NCI-H510A treated with DMSO at 0.1 percent for 48 hours (cell line): Measurements from ENCODE around the gene TNFRSF14.

Source experiments
- DNase-seq: peaks from one replicate; lab custom pipeline; 2025; lab: John Stamatoyannopoulos, UW

Gene TNFRSF14

GRCh38 chr1:2556277-2556677, at the start of gene TNFRSF14:
TSS of gene TNFRSF14 (plus strand) at chr1:2556371. CDS start at chr1:2556665, 294 bp downstream.
- no peak for DNase-seq

DNA sequence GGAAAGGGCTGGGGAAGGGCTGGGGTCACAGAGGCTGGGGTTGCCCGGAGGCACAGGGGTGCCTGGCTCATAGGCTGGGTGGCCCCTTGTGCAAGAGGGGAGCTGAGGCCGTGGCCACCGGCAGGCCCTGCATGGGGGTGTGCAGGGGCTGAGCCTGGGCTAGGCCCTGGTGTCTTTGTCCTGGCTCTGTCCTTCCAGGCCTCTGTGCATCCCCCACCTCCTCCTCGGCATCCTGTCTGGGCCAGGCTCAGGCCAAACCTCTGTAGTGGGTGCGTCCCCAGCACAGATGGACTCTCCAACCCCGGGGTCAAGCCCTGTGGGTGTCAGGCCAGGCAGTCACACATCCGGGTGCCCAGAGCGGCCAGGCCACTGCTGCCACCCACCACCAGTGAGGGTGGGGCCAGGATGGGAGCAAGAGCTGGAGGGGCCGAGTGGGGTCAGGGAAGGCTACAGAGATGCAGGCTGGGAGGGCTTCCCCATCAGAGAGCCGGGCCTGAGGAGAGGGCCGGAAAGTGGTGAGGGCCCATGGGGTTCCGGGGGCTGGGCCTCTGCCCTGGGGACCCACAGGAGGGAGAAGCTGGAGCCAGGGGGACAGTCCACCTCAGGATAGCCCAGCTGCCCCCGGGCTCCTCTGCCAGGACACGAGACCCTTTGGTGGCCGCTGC, 49.1 kb upstream of the TNFRSF14 start:
- no peak for DNase-seq

DNA sequence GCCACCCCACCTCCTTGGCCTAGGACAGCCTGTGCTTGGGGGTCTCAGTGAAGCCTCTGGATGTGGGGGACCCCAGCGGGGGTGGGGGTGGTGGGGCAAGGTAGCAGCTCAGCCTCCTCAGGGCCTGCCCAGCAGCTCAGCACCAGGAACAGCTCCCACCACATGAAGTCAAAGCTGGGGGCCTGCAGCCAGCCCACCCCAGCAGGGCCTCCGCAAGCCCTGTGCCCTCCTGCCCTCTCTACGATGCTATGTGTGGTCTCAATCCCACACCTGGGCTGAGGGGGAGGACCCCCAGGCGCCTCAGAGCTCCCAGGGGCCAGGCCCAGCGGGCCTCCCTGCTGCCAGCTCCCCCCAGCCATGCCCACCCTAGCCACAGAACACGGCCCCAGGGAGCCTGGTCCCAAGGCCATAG, 48.4 kb upstream of the TNFRSF14 start:
- DNase-seq = no peak

GRCh38 chr1:2508180-2508579, 48.0 kb upstream of the TNFRSF14 start:
- no peak for DNase-seq

DNA sequence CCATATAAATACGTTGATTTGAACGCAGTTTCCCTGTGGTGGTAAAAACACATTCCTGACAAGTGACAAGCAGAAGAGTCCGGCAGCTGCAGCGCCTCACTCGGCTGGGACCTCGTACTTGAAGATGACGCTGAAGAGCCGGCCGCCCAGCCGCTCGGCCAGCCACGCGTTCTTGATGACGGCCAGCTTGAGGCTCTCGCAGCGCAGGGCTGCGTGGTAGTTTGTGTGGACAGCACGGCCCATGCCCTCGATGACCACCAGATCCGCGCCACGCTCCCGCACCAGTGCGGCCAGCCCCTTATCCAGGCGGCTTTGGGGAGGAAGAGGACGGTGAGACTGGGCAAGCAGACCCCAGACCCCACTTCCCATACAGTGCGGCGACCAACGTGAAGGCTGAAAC, 47.4 kb upstream of the TNFRSF14 start:
- no peak for DNase-seq

GRCh38 chr1:2509589-2509988, 46.6 kb upstream of the TNFRSF14 start:
- no peak for DNase-seq

- DNase-seq = no peak
These were observed 45.6 kb upstream of the TNFRSF14 start for GRCh38 chr1:2510366-2511155.

GRCh38 chr1:2512862-2513421, 43.2 kb upstream of the TNFRSF14 start:
- DNase-seq = no peak

DNA sequence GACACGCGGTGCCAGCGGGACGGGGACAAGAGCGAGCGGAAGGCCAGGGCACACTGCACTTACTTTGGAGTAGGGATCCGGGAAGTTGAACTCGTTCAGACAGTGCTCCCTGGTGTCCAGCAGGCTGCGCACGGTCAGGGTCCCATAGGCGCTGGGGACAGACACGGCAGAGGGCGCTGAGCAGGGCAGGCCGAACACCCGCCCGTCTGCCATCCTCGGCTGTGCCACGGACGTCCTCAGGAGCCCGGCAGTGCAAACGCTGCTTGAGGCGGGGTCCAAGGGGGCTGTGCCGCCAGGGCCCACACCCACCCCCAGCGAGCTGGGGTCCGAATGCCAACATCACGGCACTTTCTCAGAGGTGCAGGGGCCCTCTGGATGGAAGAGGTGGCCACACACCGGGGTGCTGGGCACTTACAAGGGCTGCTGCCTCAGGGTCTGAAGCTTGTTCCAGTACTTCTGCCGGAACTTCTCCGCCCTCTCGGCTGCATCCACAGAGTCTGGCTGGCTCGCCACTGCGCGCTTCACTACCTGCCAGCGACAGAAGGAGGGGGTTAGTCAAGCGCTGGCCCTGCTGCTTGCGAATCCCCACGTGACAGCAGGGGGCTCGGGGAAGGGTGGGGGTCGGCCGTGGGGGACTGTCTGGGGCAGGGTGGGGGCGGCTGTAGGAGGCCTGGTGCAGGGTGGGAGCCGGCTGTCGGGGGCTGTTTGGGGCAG, 42.1 kb upstream of the TNFRSF14 start:
- DNase-seq = no peak

DNA sequence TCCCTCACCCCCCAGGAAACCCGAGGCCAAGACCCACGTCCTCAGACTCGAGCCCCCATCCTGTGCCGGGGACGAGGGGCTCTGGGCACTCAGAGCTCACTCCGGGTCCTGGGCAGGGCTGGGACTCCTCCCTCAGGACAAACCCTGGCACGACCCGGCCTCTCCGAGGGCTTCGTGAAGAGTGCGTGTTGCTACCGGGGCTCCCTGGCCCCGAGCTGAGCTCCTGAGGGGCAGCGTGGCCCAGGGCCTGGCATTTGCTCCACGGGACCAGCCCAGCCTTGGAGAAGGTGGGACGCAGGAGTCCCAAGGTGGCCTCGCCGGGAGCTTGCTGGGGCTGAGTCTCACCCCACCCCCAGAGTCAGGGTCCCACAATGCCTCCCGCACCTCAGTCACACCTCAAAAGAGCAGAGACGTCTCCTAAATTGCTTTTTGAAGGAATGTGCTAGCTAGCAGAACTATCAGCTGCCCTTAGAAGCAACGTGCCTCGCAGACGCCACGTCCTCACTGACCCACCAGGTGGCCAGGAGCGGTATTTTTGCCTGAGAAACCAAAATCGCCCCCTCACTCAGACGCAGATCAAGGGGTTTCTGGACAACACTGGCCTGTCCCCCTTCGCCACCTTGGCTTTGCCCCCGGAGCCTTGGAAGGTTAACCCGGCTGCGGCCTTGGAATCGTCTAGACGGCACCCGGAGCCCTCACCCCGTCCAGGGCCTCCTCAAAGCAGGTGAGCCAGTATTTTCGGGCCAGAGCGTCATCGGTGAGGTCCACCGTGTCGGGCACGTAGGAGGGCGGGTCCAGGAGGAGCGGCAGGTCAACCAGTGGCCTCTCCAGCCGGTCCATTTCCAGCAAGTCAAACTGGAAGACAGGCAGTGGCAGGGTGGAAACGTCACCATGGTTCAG, 41.1 kb upstream of the TNFRSF14 start:
- DNase-seq = no peak

- no peak for DNase-seq
These were observed 40.4 kb upstream of the TNFRSF14 start for GRCh38 chr1:2515763-2516080.

GRCh38 chr1:2516124-2516523, 40.0 kb upstream of the TNFRSF14 start:
- DNase-seq = no peak

DNA sequence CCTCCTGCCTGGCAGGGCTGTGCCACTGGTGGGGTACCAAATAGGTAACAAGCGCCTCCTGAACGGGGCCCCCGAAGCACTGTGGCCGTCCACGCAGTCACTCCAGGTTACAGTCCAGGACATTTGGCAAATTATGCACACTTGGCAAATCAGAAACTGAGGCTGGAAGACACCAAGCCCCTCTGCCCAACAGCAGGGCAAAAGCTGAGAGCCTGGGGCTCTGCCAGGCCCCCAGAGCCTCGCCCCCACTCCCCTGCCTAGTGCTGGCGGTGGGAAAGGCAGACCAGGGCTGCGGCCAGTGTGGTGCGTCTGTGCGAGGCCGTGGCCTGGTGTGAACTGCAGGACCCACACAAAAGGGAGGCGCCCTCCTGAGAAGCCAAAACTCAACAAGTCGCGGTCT, 39.2 kb upstream of the TNFRSF14 start:
- no peak for DNase-seq

- no peak for DNase-seq
These were observed 38.2 kb upstream of the TNFRSF14 start for GRCh38 chr1:2517966-2518365.

DNA sequence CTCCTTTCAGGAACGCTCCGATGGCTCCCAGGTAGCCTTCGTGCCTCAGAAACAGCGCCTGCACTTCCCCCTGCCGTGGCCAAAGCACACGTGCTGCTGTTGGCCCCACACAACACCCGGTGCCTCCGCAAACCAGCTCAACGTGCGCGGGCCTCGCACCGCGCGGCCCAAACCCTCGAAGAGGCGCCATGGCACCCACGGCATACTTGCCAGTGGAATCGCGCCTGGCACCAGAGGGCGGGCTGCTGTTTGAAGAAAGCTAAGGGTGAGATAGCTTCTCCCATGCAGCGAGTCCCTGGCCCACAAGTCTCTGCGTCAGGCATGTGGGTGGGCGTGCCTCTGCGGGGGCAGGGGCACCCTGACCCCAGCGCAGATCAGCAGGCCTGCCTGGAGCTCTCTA, 37.6 kb upstream of the TNFRSF14 start:
- no peak for DNase-seq

DNA sequence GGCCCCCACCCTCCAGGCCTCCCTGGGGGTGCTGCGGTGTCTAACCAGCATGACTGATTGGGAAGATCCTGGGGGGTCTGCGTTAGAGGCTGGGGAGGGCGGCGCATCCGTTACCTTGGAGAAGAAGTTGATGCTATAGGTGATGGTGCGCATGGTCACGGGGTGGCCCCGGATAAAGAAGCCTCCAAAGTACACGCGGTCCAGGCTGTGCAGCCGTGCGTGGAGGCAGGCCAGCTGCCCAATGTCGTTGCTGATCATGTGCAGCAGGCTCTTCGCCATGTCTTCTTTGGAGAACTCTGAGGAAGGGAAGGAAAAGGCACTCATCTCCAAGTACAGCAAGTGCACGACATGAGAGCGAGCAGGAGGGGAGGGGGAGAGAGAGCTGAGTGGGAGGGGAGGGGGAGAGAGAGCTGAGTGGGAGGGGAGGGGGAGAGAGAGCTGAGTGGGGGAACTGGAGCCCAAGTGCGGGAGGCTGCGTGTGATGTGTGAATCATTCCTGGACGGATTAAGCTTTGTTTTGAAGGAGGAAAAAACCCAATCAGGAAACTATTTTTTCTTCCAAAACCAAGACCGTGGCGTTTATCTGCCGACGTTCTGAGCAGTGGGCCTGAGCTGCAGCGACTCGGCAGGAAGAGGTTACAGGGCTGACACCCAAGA, 37.0 kb upstream of the TNFRSF14 start:
- DNase-seq = no peak

GRCh38 chr1:2519729-2520128, 36.4 kb upstream of the TNFRSF14 start:
- no peak for DNase-seq

GRCh38 chr1:2520206-2520605, 36.0 kb upstream of the TNFRSF14 start:
- DNase-seq = no peak

DNA sequence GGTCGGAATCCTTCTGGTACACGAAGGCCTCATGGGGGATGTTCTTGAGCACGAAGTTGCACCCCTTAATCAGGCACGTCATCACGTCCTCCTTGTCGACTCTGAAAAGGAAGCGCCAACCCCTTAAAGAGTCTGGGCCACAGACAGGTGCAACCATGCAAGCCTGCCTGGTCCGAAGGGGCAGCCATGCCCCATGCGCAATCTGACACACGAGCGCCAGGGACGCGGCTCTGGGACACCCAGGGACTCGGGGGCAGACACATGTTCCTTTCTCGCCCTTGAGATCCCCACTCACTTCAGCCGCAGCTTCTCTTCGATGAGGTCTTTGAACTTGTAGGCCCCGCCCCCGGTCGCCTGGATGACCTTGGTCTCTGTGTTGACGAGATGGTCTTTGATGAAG, 35.4 kb upstream of the TNFRSF14 start:
- no peak for DNase-seq

- DNase-seq = no peak
These were observed 33.9 kb upstream of the TNFRSF14 start for GRCh38 chr1:2522230-2522629.

GRCh38 chr1:2523191-2523890, 32.8 kb upstream of the TNFRSF14 start:
- DNase-seq = no peak
